H1 (cell line): Measurements from ENCODE around the gene LRPAP1. TPM values are rescaled to one million over a fixed set of nuclear protein-coding genes. Genes with fewer than 3 reads are reported as not detected.

Source experiments
- CTCF ChIA-PET: fragments of 300-600 bp; sonication (Branson Sonifier 250); formaldehyde crosslinking; loops from one replicate; lab custom pipeline; 2021; ENCODE audit not compliant: partially characterized antibody; lab: Charles Lee
- POLR2A ChIA-PET: fragments of 300-600 bp; sonication (Branson Sonifier 250); formaldehyde crosslinking; loops from one replicate; lab custom pipeline; 2021; ENCODE audit warnings: inconsistent platforms; ENCODE audit not compliant: partially characterized antibody; lab: Charles Lee
- DNase-seq, 2 experiments: peaks; one replicate each; pipeline versions ENCODE4 v3.0.0 to v3.0.0-alpha.2; 2010 to 2022; ENCODE audit warnings: low spot score in 2 of 2, low read depth in 1 of 2, mixed read lengths in 1 of 2
- FAIRE-seq: peaks from 2 replicates; lab custom pipeline; 2011; peaks lifted over from hg19 to GRCh38; lab: Jason Lieb, UNC
- H2AFZ ChIP-seq: 2 replicates; pipeline ENCODE4 v1.8.1; 2012; ENCODE audit warnings: low read length, inconsistent platforms
- H2AK5ac ChIP-seq: 2 replicates; pipeline ENCODE4 v1.6.1; 2013; ENCODE audit warnings: low read depth, low read length
- H2BK120ac ChIP-seq: replicated peaks from 2 replicates; pipeline ENCODE3; 2013; ENCODE audit warnings: low read depth, low read length, inconsistent platforms
- H2BK12ac ChIP-seq: 2 replicates; pipeline ENCODE4 v1.6.1; 2013; ENCODE audit warnings: low read depth, low read length
- H2BK15ac ChIP-seq: 2 replicates; pipeline ENCODE4 v1.6.1; 2013; ENCODE audit warnings: low read length
- H2BK20ac ChIP-seq: 2 replicates; pipeline ENCODE4 v1.6.1; 2013; ENCODE audit warnings: low read length
- H2BK5ac ChIP-seq: 2 replicates; pipeline ENCODE4 v1.6.1; 2013; ENCODE audit warnings: low read depth, low read length
- H3K14ac ChIP-seq: 2 replicates; pipeline ENCODE4 v1.6.1; 2013; ENCODE audit warnings: inconsistent platforms; ENCODE audit not compliant: insufficient read length
- H3K18ac ChIP-seq: 2 replicates; pipeline ENCODE4 v1.6.1; 2013; ENCODE audit warnings: low read length; ENCODE audit errors: extremely low read depth
- H3K23ac ChIP-seq: 2 replicates; pipeline ENCODE4 v1.6.1; 2013; ENCODE audit warnings: inconsistent platforms; ENCODE audit not compliant: insufficient read length
- H3K23me2 ChIP-seq: 2 replicates; pipeline ENCODE4 v1.6.1; 2013; ENCODE audit warnings: low read depth, low read length
- H3K27ac ChIP-seq: 2 replicates; pipeline ENCODE4 v1.6.1; 2011; ENCODE audit warnings: low read depth, low read length, inconsistent platforms
- H3K27me3 ChIP-seq, 4 experiments: replicated peaks in 1 of 4; 1 replicate in 1 of 4; 2 replicates in 3 of 4; pipeline versions ENCODE4 v1.6.1 to v1.8.1; 2011 to 2013; ENCODE audit warnings: low read length in 3 of 4, mild to moderate bottlenecking in 3 of 4, inconsistent platforms in 2 of 4, mixed read lengths in 2 of 4, moderate library complexity in 1 of 4; ENCODE audit not compliant: control insufficient read depth in 3 of 4, insufficient read depth in 3 of 4; ENCODE audit errors: extremely low read depth in 1 of 4
- H3K36me3 ChIP-seq, 4 experiments: 2 replicates each; pipeline versions ENCODE4 v1.6.1 to v1.8.1; 2011 to 2013; ENCODE audit warnings: mild to moderate bottlenecking in 4 of 4, low read length in 3 of 4, moderate library complexity in 2 of 4, control low read depth in 1 of 4, inconsistent platforms in 1 of 4; ENCODE audit not compliant: insufficient read depth in 4 of 4, control insufficient read depth in 2 of 4
- H3K4ac ChIP-seq: replicated peaks from 2 replicates; pipeline ENCODE3; 2013; ENCODE audit warnings: low read length, low read depth, mixed read lengths, inconsistent platforms; ENCODE audit not compliant: insufficient read length
- H3K4me1 ChIP-seq, 4 experiments: replicated peaks in 1 of 4; 1 replicate in 1 of 4; 2 replicates in 3 of 4; pipeline versions ENCODE4 v1.6.1 to v1.8.1; 2011 to 2013; ENCODE audit warnings: low read length in 3 of 4, inconsistent platforms in 2 of 4, mixed read lengths in 1 of 4; ENCODE audit not compliant: insufficient read depth in 4 of 4, control insufficient read depth in 3 of 4
- H3K4me2 ChIP-seq, 2 experiments: 2 replicates each; pipeline versions ENCODE4 v1.6.1 to v1.8.1; 2011 to 2013; ENCODE audit warnings: low read depth in 2 of 2, low read length in 2 of 2, control low read depth in 1 of 2, inconsistent platforms in 1 of 2, mild to moderate bottlenecking in 1 of 2; ENCODE audit not compliant: insufficient read depth in 1 of 2
- H3K4me3 ChIP-seq, 4 experiments: fragments of 200-600, 300-600 bp in 1 of 4; sonication (generic), shearing (Covaris generic), sonication (Bioruptor Twin) in 1 of 4; 2 replicates each; pipeline versions ENCODE4 v1.5.1 to v1.8.1; 2011 to 2016; ENCODE audit warnings: low read length in 4 of 4, low read depth in 3 of 4, control low read depth in 2 of 4, inconsistent platforms in 2 of 4, mild to moderate bottlenecking in 2 of 4, mixed read lengths in 1 of 4, moderate library complexity in 1 of 4; ENCODE audit not compliant: insufficient read depth in 2 of 4; ENCODE audit errors: extremely low read depth in 1 of 4
- H3K56ac ChIP-seq: replicated peaks from 2 replicates; pipeline ENCODE3; 2013; ENCODE audit warnings: low read depth, mild to moderate bottlenecking, mixed read lengths, low read length, inconsistent platforms; ENCODE audit not compliant: insufficient read length
- H3K79me1 ChIP-seq: 2 replicates; pipeline ENCODE4 v1.6.1; 2013; ENCODE audit warnings: low read depth, low read length, control low read depth
- H3K79me2 ChIP-seq, 2 experiments: 2 replicates each; pipeline versions ENCODE4 v1.6.1 to v1.8.1; 2012 to 2013; ENCODE audit warnings: low read length in 2 of 2, mild to moderate bottlenecking in 2 of 2, inconsistent platforms in 1 of 2; ENCODE audit not compliant: insufficient read depth in 2 of 2, control insufficient read depth in 1 of 2
- H3K9ac ChIP-seq, 4 experiments: replicated peaks in 1 of 4; 1 replicate in 1 of 4; 2 replicates in 3 of 4; pipeline versions ENCODE4 v1.6.1 to v1.8.1; 2011 to 2013; ENCODE audit warnings: low read depth in 3 of 4, low read length in 3 of 4, control low read depth in 2 of 4, mild to moderate bottlenecking in 2 of 4, moderate library complexity in 2 of 4, inconsistent platforms in 1 of 4; ENCODE audit errors: extremely low read depth in 1 of 4
- H3K9me3 ChIP-seq, 2 experiments: 2 replicates each; pipeline versions ENCODE4 v1.6.1 to v1.8.1; 2012 to 2013; ENCODE audit warnings: mild to moderate bottlenecking in 2 of 2, moderate library complexity in 2 of 2, control low read depth in 1 of 2, inconsistent platforms in 1 of 2, low read depth in 1 of 2, low read length in 1 of 2, mixed read lengths in 1 of 2; ENCODE audit not compliant: insufficient read depth in 2 of 2
- H4K20me1 ChIP-seq, 2 experiments: replicated peaks in 1 of 2; 2 replicates each; pipeline versions ENCODE3 to v1.8.1; 2011 to 2013; ENCODE audit warnings: inconsistent platforms in 2 of 2, low read length in 2 of 2, mild to moderate bottlenecking in 1 of 2; ENCODE audit not compliant: insufficient read depth in 2 of 2, control insufficient read depth in 1 of 2
- H4K5ac ChIP-seq: 2 replicates; pipeline ENCODE4 v1.6.1; 2013; ENCODE audit warnings: low read length, low read depth, mixed read lengths, inconsistent platforms; ENCODE audit not compliant: insufficient read length
- H4K8ac ChIP-seq: 2 replicates; pipeline ENCODE4 v1.8.0; 2013; ENCODE audit warnings: mild to moderate bottlenecking, moderate library complexity, low read length, inconsistent platforms; ENCODE audit not compliant: insufficient read depth; ENCODE audit errors: extremely low read depth
- H4K91ac ChIP-seq: replicated peaks from 2 replicates; pipeline ENCODE3; 2013; ENCODE audit warnings: low read length, mixed read lengths, inconsistent platforms; ENCODE audit not compliant: insufficient read length
- BCL11A ChIP-seq, 2 experiments: IDR thresholded peaks; one replicate each; pipeline ENCODE4 v1.6.1; 2011; ENCODE audit warnings: low read depth in 2 of 2, low read length in 2 of 2, mild to moderate bottlenecking in 2 of 2
- RBBP5 ChIP-seq: IDR thresholded peaks from 2 replicates; pipeline ENCODE4 v1.7.1; 2012; ENCODE audit warnings: low read depth, mild to moderate bottlenecking, inconsistent platforms, low read length, moderate library complexity, borderline replicate concordance
- SP2 ChIP-seq: IDR thresholded peaks from 2 replicates; pipeline ENCODE4 v1.6.1; 2012; ENCODE audit warnings: mild to moderate bottlenecking, low read length, inconsistent platforms
- WGBS, 2 experiments: shearing (Covaris generic) in 1 of 2; methylation state at CpG; one replicate each; pipeline versions ENCODE4 v1.1.6 to v1.1.7; 2013 to 2015; ENCODE audit warnings: low lambda C conversion rate in 2 of 2, mixed read lengths in 2 of 2, inconsistent platforms in 1 of 2, low coverage in 1 of 2, missing lambda C conversion rate in 1 of 2; ENCODE audit not compliant: insufficient replicate concordance in 2 of 2, insufficient coverage in 1 of 2, insufficient read length in 1 of 2; ENCODE audit errors: extremely low coverage in 1 of 2, missing lambda C conversion rate in 1 of 2; 5-methylcytosine and 5-hydroxymethylcytosine counted together
- polyA plus RNA-seq, 7 experiments: library from polyadenylated mRNA; depleted of rRNA in 3 of 7; stranded (reverse) in 5 of 7; unstranded in 2 of 7; fragments of >200 nt in 5 of 7; fragments of 200-250 nt in 2 of 7; gene quantifications; 1 replicate in 5 of 7; 2 replicates in 1 of 7; 4 replicates in 1 of 7; pipeline versions ENCODE4 v1.2.1 to v1.2.3, GENCODE V29; 2011 to 2013; ENCODE audit warnings: missing spikeins in 2 of 7, mixed read lengths in 2 of 7
- total RNA-seq: library from RNA; stranded (reverse); fragmentation: NEBNext Ultra II Directional; extraction: Animal tissue kit (Norgen Biotek cat#: 25700); gene quantifications from 2 replicates; pipeline ENCODE4 v1.2.1, GENCODE V29; 2021

LRPAP1 gene
- total and polyA plus RNA-seq, 2 of the 8 experiments (the other 6 are each of a cell fraction or from before 2014, with no cell fraction given) = 31.1 to 101 TPM

DNA sequence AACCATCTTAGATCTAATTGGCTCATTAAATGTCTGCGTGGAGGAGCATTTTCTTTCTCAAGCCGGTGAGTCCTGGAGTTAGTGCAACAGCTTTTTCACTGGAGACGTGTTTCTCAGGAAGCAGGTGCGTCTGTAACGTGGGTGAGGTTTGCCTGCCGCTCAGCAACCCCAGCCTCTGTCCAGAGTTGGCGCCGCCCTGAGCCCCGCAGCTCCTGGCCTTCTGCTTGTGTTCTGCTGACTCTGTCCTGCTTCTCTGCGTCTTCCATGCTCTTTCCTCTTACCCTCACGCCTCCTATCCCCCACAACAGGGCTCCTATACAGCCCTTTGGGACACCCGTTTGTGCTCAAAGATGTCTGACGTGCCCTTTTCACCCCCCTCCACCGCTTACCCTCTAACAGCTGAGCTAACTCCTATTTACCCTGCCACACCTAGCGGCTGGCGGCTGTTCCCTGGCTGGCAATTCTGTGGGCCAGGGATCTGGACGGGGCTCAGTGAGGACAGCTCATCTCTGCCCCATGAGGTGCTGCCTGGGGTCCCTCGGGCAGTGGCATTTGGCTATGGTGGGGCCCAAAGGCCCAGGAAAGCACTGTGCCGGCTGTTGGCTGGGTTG lies 50.3 kb downstream of the LRPAP1 start:
- no peaks in the 10 kb centered on the region for H3K36me3 ChIP-seq
- no peaks in the 10 kb centered on the region for H3K79me1 ChIP-seq
- H2BK5ac ChIP-seq = 0 out of 2 replicates have a peak overlapping the region, but pooled peaks have one; percentile 35
- FAIRE-seq (no peak), DNase-seq (no peak)
- no peak overlapping the region for H2AK5ac ChIP-seq
- H3K27ac ChIP-seq = no peak overlapping the region
- peaks cover 0 to 1% of the 10 kb centered on the region in 2 experiments for H4K20me1 ChIP-seq
- H2BK15ac ChIP-seq = peak overlapping the region; percentile 88; the same call in 1 of the 2 replicates
- peaks cover 7 to 80% (median 56%) of the 10 kb centered on the region in 4 experiments for H3K27me3 ChIP-seq
- H3K4me2 ChIP-seq = peak overlapping the region in 1 of 2 experiments; percentile 59; a peak in 2 of 4 replicates
- no peak overlapping the region; a peak in 1 of 7 replicates for H3K9ac ChIP-seq
- H3K4ac ChIP-seq = no peak overlapping the region
- no peak overlapping the region for H2BK120ac ChIP-seq
- H3K14ac ChIP-seq = no peak overlapping the region
- POLR2A ChIA-PET = interaction anchor here (0.7 to 1.4 kb wide), 4 partner anchors 10 to 60 kb away, joined by 3 to 4 read pairs (median 3); no protein-coding TSS in a partner anchor
- H2AFZ ChIP-seq = no peak overlapping the region
- H4K8ac ChIP-seq = no peak overlapping the region
- H3K79me2 ChIP-seq = no peaks in the 10 kb centered on the region
- peaks cover 0 to 37% (median 24%) of the 10 kb centered on the region in 4 experiments; a peak in 6 of 7 replicates for H3K4me1 ChIP-seq
- no peak overlapping the region for H4K5ac ChIP-seq
- H3K23ac ChIP-seq = no peak overlapping the region
- H3K9me3 ChIP-seq = no peaks in the 10 kb centered on the region
- H2BK20ac ChIP-seq = peak overlapping the region; percentile 90
- no peak overlapping the region for H3K56ac ChIP-seq
- 75% methylated on average over 19 of the region's 19 CpGs; no CpG with 5 or more reads in 1 of the 2 experiments for WGBS, 2 experiments
- peaks cover 3% of the 10 kb centered on the region; the same call in 1 of the 2 replicates for H3K23me2 ChIP-seq
- H4K91ac ChIP-seq = no peak overlapping the region
- TF ChIP-seq BCL11A (IDR thresholded peaks at IDR 0.05; ENCODE audit: low read depth in 2 of 2, low read length in 2 of 2) (no peak), SP2 (no peak), RBBP5 (no peak)
- H2BK12ac ChIP-seq = peak overlapping the region; percentile 90; the same call in 1 of the 2 replicates
- peak overlapping the region in 1 of 4 experiments; percentile 49; a peak in 1 of 8 replicates for H3K4me3 ChIP-seq
- peak overlapping the region; percentile 60; the same call in 1 of the 2 replicates for H3K18ac ChIP-seq
- CTCF ChIA-PET = interaction anchor here (0.9 to 6.8 kb wide), 28 partner anchors 10 to 399 kb away, joined by 3 to 48 read pairs (median 11); partner anchors contain the start of genes DOK7 and HGFAC
